HEK293 (cell line): ENCODE measurements around the gene PWWP2B.

Experiments used
- CTCF ChIA-PET: fragments of 350-600 bp; formaldehyde crosslinking; extraction: SDS; loops from one replicate; lab custom pipeline; 2021; ENCODE audit warnings: antibody characterized with exemption; lab: Yijun Ruan, JAX
- POLR2A ChIA-PET: fragments of 300-600 bp; formaldehyde crosslinking; extraction: SDS; loops from one replicate; lab custom pipeline; 2020; ENCODE audit warnings: antibody characterized with exemption, inconsistent platforms; lab: Yijun Ruan, JAX
- H3K27ac ChIP-seq: fragments of 200-500 bp; sonication (Bioruptor generic); 2 replicates; pipeline ENCODE4 v1.5.1; 2014; ENCODE audit warnings: low read depth, low read length, control low read depth, inconsistent platforms; ENCODE audit errors: extremely low read depth
- H3K36me3 ChIP-seq, 2 experiments: fragments of 200-500 bp in 1 of 2; sonication (Bioruptor generic) in 1 of 2; 1 replicate in 1 of 2; 2 replicates in 1 of 2; pipeline ENCODE4 v1.5.1; 2014 to 2017; ENCODE audit warnings: inconsistent platforms in 2 of 2, low read length in 2 of 2; ENCODE audit not compliant: control insufficient read depth in 2 of 2, insufficient read depth in 1 of 2
- H3K4me1 ChIP-seq: fragments of 200-500 bp; sonication (Bioruptor generic); 2 replicates; pipeline ENCODE4 v1.5.1; 2014; ENCODE audit warnings: mild to moderate bottlenecking, low read length, inconsistent platforms; ENCODE audit not compliant: control insufficient read depth, insufficient read depth
- H3K4me3 ChIP-seq: 2 replicates; pipeline ENCODE4 v1.5.1; 2011; ENCODE audit warnings: low read depth, mild to moderate bottlenecking, control low read depth, low read length, moderate library complexity
- H3K9me3 ChIP-seq: fragments of 200-500 bp; sonication (Bioruptor generic); 2 replicates; pipeline ENCODE4 v1.5.1; 2014; ENCODE audit warnings: low read depth, low read length, inconsistent platforms; ENCODE audit not compliant: control insufficient read depth, insufficient read depth
- BCL11A ChIP-seq: fragments of 450-650 bp; formaldehyde crosslinking; IDR thresholded peaks from 2 replicates; pipeline ENCODE4 v1.5.1; 2016; ENCODE audit warnings: low read depth, missing biosample characterization, missing genetic modification characterization
- GLIS2 ChIP-seq: fragments of 450-650 bp; formaldehyde crosslinking; IDR thresholded peaks from 2 replicates; pipeline ENCODE4 v1.5.1; 2016; ENCODE audit warnings: missing biosample characterization, missing genetic modification characterization
- HIC1 ChIP-seq: fragments of 450-650 bp; formaldehyde crosslinking; IDR thresholded peaks from 2 replicates; pipeline ENCODE4 v1.5.1; 2016; ENCODE audit warnings: missing biosample characterization, missing genetic modification characterization
- IKZF3 ChIP-seq: fragments of 450-650 bp; IDR thresholded peaks from 2 replicates; pipeline ENCODE4 v1.5.0; 2018; ENCODE audit warnings: missing biosample characterization, mild to moderate bottlenecking, missing genetic modification characterization, moderate library complexity
- KLF1 ChIP-seq: fragments of 450-650 bp; formaldehyde crosslinking; IDR thresholded peaks from 2 replicates; pipeline ENCODE4 v1.5.1; 2016; ENCODE audit warnings: missing biosample characterization, missing genetic modification characterization
- PRDM2 ChIP-seq: fragments of 450-650 bp; formaldehyde crosslinking; IDR thresholded peaks from 2 replicates; pipeline ENCODE4 v1.5.1; 2016; ENCODE audit warnings: missing biosample characterization, missing genetic modification characterization, borderline replicate concordance
- PRDM4 ChIP-seq: fragments of 450-650 bp; formaldehyde crosslinking; IDR thresholded peaks from 2 replicates; pipeline ENCODE4 v1.5.1; 2017; ENCODE audit warnings: missing biosample characterization, missing genetic modification characterization
- SCRT1 ChIP-seq: fragments of 450-650 bp; formaldehyde crosslinking; IDR thresholded peaks from 2 replicates; pipeline ENCODE4 v1.5.1; 2016; ENCODE audit warnings: missing biosample characterization, missing genetic modification characterization, borderline replicate concordance
- SP2 ChIP-seq: fragments of 450-650 bp; formaldehyde crosslinking; IDR thresholded peaks from 2 replicates; pipeline ENCODE4 v1.5.1; 2016; ENCODE audit warnings: missing biosample characterization, missing genetic modification characterization
- SP3 ChIP-seq: fragments of 450-650 bp; formaldehyde crosslinking; IDR thresholded peaks from 2 replicates; pipeline ENCODE4 v1.5.1; 2016; ENCODE audit warnings: missing biosample characterization, missing genetic modification characterization
- YY2 ChIP-seq: fragments of 450-650 bp; formaldehyde crosslinking; IDR thresholded peaks from 2 replicates; pipeline ENCODE4 v1.5.1; 2016; ENCODE audit warnings: missing biosample characterization, missing genetic modification characterization
- ZBTB10 ChIP-seq: fragments of 450-650 bp; formaldehyde crosslinking; IDR thresholded peaks from 2 replicates; pipeline ENCODE4 v1.5.1; 2016; ENCODE audit warnings: missing biosample characterization, missing genetic modification characterization
- ZBTB17 ChIP-seq: fragments of 450-650 bp; formaldehyde crosslinking; IDR thresholded peaks from 2 replicates; pipeline ENCODE4 v1.5.1; 2016; ENCODE audit warnings: missing biosample characterization, missing genetic modification characterization
- ZBTB8A ChIP-seq: fragments of 450-650 bp; formaldehyde crosslinking; IDR thresholded peaks from 2 replicates; pipeline ENCODE4 v1.5.1; 2016; ENCODE audit warnings: missing biosample characterization, missing genetic modification characterization
- ZNF133 ChIP-seq: fragments of 450-650 bp; formaldehyde crosslinking; IDR thresholded peaks from 2 replicates; pipeline ENCODE4 v1.5.1; 2016; ENCODE audit warnings: missing biosample characterization, missing genetic modification characterization
- ZNF146 ChIP-seq: fragments of 450-650 bp; formaldehyde crosslinking; IDR thresholded peaks from 2 replicates; pipeline ENCODE4 v1.5.1; 2016; ENCODE audit warnings: missing biosample characterization, missing genetic modification characterization
- ZNF155 ChIP-seq: fragments of 450-650 bp; formaldehyde crosslinking; IDR thresholded peaks from 2 replicates; pipeline ENCODE4 v1.5.1; 2016; ENCODE audit warnings: missing biosample characterization, missing genetic modification characterization
- ZNF2 ChIP-seq: fragments of 450-650 bp; formaldehyde crosslinking; IDR thresholded peaks from 2 replicates; pipeline ENCODE4 v1.5.1; 2016; ENCODE audit warnings: missing biosample characterization, missing genetic modification characterization
- ZNF214 ChIP-seq: fragments of 450-650 bp; formaldehyde crosslinking; IDR thresholded peaks from 2 replicates; pipeline ENCODE4 v1.5.1; 2017; ENCODE audit warnings: missing biosample characterization, mild to moderate bottlenecking, missing genetic modification characterization, borderline replicate concordance
- ZNF391 ChIP-seq: fragments of 450-650 bp; formaldehyde crosslinking; IDR thresholded peaks from 2 replicates; pipeline ENCODE4 v1.5.1; 2016; ENCODE audit warnings: low read depth, missing biosample characterization, missing genetic modification characterization, borderline replicate concordance
- ZNF394 ChIP-seq: fragments of 450-650 bp; formaldehyde crosslinking; IDR thresholded peaks from 2 replicates; pipeline ENCODE4 v1.5.1; 2016; ENCODE audit warnings: missing biosample characterization, missing genetic modification characterization, mild to moderate bottlenecking, moderate library complexity, borderline replicate concordance
- ZNF623 ChIP-seq: fragments of 450-650 bp; formaldehyde crosslinking; IDR thresholded peaks from 2 replicates; pipeline ENCODE4 v1.5.1; 2016; ENCODE audit warnings: missing biosample characterization, missing genetic modification characterization
- ZNF830 ChIP-seq: fragments of 450-650 bp; IDR thresholded peaks from 2 replicates; pipeline ENCODE4 v1.5.0; 2018; ENCODE audit warnings: missing biosample characterization, missing genetic modification characterization, low read depth, mild to moderate bottlenecking, moderate library complexity
- ZSCAN23 ChIP-seq: fragments of 450-650 bp; formaldehyde crosslinking; IDR thresholded peaks from 2 replicates; pipeline ENCODE4 v1.5.1; 2016; ENCODE audit warnings: missing biosample characterization, missing genetic modification characterization

PWWP2B gene

GRCh38 chr10:132458586-132459300 lies 61.7 kb downstream of the PWWP2B start:
- POLR2A ChIA-PET: interaction anchor here (1.9 kb wide), 1 partner anchor 113 kb away, joined by 4 read pairs; no protein-coding TSS in a partner anchor
- no peak overlapping the region for H3K4me3 ChIP-seq
- H3K9me3 ChIP-seq: no peaks in the 10 kb centered on the region
- H3K27ac ChIP-seq: no peak overlapping the region
- no peaks in the 10 kb centered on the region for H3K4me1 ChIP-seq
- no peaks in the 10 kb centered on the region for H3K36me3 ChIP-seq
- CTCF ChIA-PET: interaction anchor here (0.5 to 3.4 kb wide), 21 partner anchors 11 to 208 kb away, joined by 3 to 16 read pairs (median 4); no protein-coding TSS in a partner anchor
- TF ChIP-seq ZSCAN23 (tag by site-specific recombination) (no peak), BCL11A (tag by site-specific recombination) (no peak), ZBTB10 (tag by site-specific recombination) (peak; percentile 49; the same call in 1 of the 2 replicates), ZNF146 (tag by site-specific recombination) (no peak), HIC1 (tag by site-specific recombination) (peak; percentile 43), ZNF394 (tag by site-specific recombination) (no peak; the same call in 1 of the 2 replicates), SCRT1 (tag by site-specific recombination) (no peak), IKZF3 (tag by site-specific recombination) (no peak), YY2 (tag by site-specific recombination) (no peak), GLIS2 (tag by site-specific recombination) (no peak; the same call in none of the 2 replicates), ZNF214 (tag by site-specific recombination) (no peak), ZNF830 (tag by site-specific recombination) (no peak), ZBTB17 (tag by site-specific recombination) (no peak), SP2 (tag by site-specific recombination) (no peak), KLF1 (tag by site-specific recombination) (peak; percentile 91), ZNF133 (tag by site-specific recombination) (no peak), PRDM2 (tag by site-specific recombination) (no peak), SP3 (tag by site-specific recombination) (no peak), ZNF155 (tag by site-specific recombination) (no peak), ZNF391 (tag by site-specific recombination) (0 out of 2 replicates have a peak, but pooled peaks have one; percentile 72), PRDM4 (no peak), ZBTB8A (tag by site-specific recombination) (peak; percentile 99), ZNF623 (no peak), ZNF2 (tag by site-specific recombination) (peak; percentile 69)
